Natural killer cell treated with Interleukin-12 subunit alpha and Interleukin-12 subunit beta and Interleukin-15 and Interleukin-18, amount 100 ng/mL, for 72 hours (primary cell): ENCODE data around the gene RXRA. TPM values are rescaled to one million over a fixed set of nuclear protein-coding genes. Genes with fewer than 3 reads are reported as not detected.
"Not testable (repeated sequence)": the region's sequence is repeated elsewhere in the genome, so short reads cannot be mapped to it uniquely, and the experiment has no call there.

Experiments
- ATAC-seq, 2 donors: fragments of 150-1000 bp; cut with Tn5 transposase in 1 of 2; sonication (Bioruptor Pico), chemical (Tn5 transposase) in 1 of 2; 2 replicates each; pipeline ENCODE4 v1.10.0; 2021
- DNase-seq: peaks from one replicate; pipeline ENCODE4 v3.0.0; 2022; ENCODE audit warnings: low spot score
- H3K27ac Mint-ChIP-seq, 2 donors: 1 replicate in 1 of 2; 2 replicates in 1 of 2; pipeline ENCODE4 v1.8.0; 2022; ENCODE audit warnings: mixed read lengths in 2 of 2, mild to moderate bottlenecking in 1 of 2, moderate library complexity in 1 of 2
- H3K27me3 Mint-ChIP-seq, 2 donors: 1 replicate in 1 of 2; 2 replicates in 1 of 2; pipeline ENCODE4 v1.8.0; 2022; ENCODE audit warnings: mixed read lengths in 2 of 2
- H3K36me3 Mint-ChIP-seq: one replicate; pipeline ENCODE4 v1.8.0; 2022; ENCODE audit warnings: mixed read lengths
- H3K4me1 Mint-ChIP-seq, 2 donors: 1 replicate in 1 of 2; 2 replicates in 1 of 2; pipeline ENCODE4 v1.8.0; 2022; ENCODE audit warnings: low read depth in 2 of 2, mixed read lengths in 2 of 2, mild to moderate bottlenecking in 1 of 2
- H3K4me3 Mint-ChIP-seq: one replicate; pipeline ENCODE4 v1.8.0; 2022; ENCODE audit warnings: mixed read lengths
- H3K9me3 Mint-ChIP-seq: 2 replicates; pipeline ENCODE4 v1.8.0; 2022; ENCODE audit warnings: mixed read lengths
- total RNA-seq, 2 donors: library from RNA; stranded (reverse); gene quantifications; one replicate each; pipeline ENCODE4 v1.2.3, GENCODE V29; 2022

The RXRA gene
- total RNA-seq, 2 donors from 2014 or later: 3.8 to 4.9 TPM

DNA sequence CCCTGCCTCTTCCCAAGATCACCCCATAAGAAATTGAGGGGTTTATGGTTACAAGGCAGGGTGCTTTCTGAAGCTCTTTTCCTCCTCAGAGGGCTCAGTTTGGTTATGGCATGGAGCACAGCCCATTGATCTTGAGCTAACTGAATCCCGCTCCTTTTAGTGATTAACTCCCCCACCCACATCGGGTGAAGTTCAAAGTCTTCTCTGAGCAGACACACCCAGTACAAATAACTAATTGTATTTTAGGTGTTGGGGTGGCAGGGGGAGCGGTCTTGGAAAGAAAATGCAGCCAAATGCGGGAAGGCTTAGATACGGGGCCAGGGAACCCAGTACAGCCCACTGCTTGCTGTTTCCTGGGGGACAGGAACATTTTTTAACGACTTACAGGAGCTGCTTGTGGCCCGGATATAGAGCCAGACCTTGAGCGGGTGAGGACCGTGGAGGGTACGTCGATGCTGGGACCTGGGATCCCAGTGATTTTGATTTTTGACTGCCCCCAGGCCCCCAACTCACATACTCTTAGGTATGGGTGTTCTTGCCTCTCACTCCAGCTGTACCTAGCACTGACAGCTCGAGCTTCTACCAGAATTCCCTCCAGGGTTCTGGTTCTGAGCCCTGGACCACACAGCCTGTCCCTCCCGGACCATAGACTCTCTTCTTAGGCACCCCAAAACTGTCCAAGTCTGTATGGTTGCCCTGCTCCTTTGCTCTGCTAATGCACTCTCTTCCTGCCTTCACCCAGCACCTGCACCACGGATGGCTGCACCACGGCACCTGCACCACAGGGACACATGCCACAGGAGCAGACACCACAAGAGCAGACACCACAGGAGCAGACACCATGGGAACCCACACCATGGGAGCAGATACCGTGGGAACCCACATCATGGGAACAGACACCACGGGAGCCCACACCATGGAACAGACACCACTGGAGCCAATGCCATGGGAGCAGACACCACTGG lies 18.3 kb upstream of the RXRA start:
- no peaks in the 10 kb centered on the region for H3K9me3 Mint-ChIP-seq
- no peaks in the 10 kb centered on the region for H3K36me3 Mint-ChIP-seq
- no peak overlapping the region for H3K27ac Mint-ChIP-seq
- no peak overlapping the region for H3K4me3 Mint-ChIP-seq
- peaks cover 0 to 3% of the 10 kb centered on the region in 2 donors for H3K27me3 Mint-ChIP-seq
- DNase-seq (no peak), ATAC-seq (no peak)
- H3K4me1 Mint-ChIP-seq: no peaks in the 10 kb centered on the region

GRCh38 chr9:134308639-134309220 lies 17.5 kb upstream of the RXRA start:
- not testable (repeated sequence) for H3K4me1 Mint-ChIP-seq, H3K9me3 Mint-ChIP-seq, H3K4me3 Mint-ChIP-seq, H3K27me3 Mint-ChIP-seq, H3K27ac Mint-ChIP-seq, H3K36me3 Mint-ChIP-seq, ATAC-seq, DNase-seq

GRCh38 chr9:134313470-134313869 lies 12.8 kb upstream of the RXRA start:
- Mint-ChIP-seq H3K9me3 (no peaks in the 10 kb centered on the region), H3K4me3 (no peak overlapping the region), H3K36me3 (no peaks in the 10 kb centered on the region), H3K27ac (no peak overlapping the region), H3K4me1 (no peaks in the 10 kb centered on the region), H3K27me3 (peaks cover 7 to 11% of the 10 kb centered on the region in 2 donors)
- DNase-seq (no peak), ATAC-seq (peak in 1 of 2 donors; percentile 13)

- DNase-seq (no peak), ATAC-seq (peak; percentile 32 to 34)
- no peaks in the 10 kb centered on the region for H3K36me3 Mint-ChIP-seq
- H3K27ac Mint-ChIP-seq: no peak overlapping the region
- H3K27me3 Mint-ChIP-seq: peaks cover 7 to 11% of the 10 kb centered on the region in 2 donors
- no peak overlapping the region for H3K4me3 Mint-ChIP-seq
- H3K4me1 Mint-ChIP-seq: no peaks in the 10 kb centered on the region
- no peaks in the 10 kb centered on the region for H3K9me3 Mint-ChIP-seq
Measured at GRCh38 chr9:134314039-134314949, 12.0 kb upstream of the RXRA start.

- Mint-ChIP-seq H3K4me1 (no peaks in the 10 kb centered on the region), H3K4me3 (no peak overlapping the region), H3K27me3 (peaks cover 7 to 11% of the 10 kb centered on the region in 2 donors), H3K27ac (no peak overlapping the region), H3K9me3 (no peaks in the 10 kb centered on the region), H3K36me3 (no peaks in the 10 kb centered on the region)
- ATAC-seq (no peak), DNase-seq (no peak)
Measured at GRCh38 chr9:134314950-134315715, 11.1 kb upstream of the RXRA start.

DNA sequence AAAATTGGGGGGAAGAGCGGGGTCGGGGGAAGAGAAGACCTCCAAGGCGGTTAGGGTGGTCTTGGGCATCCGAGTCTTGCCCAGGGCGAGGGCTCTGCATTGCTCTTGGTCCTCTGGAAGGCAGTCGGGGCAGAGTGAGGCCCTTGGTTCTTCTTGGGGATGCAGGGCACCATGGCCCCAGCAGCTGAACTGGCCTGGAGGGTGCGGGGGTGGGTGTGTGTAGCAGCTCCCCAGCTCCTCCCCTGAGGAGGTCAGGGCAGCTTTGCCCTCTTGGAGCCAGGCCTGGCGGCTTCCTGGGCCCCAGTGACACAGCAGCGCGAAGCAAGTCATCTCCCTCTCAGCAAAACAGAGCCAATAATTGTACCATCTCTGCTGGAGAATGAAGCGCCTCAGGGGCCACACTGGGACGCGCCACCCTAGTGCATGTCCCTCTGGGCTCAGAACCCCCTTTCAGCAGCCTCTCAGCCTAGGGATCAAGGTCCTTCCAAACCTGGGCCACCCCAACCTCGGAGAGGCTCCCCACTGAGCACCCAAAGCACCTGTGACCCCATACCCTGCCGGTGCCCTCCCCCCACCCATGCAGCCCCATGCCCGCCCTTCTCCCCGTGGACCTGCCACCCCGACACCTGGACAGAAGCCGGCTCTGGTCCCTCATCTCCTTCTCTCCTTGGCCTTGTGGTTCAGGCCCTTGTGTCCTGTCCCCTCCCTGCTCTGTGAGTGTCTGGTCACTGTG lies 10.4 kb upstream of the RXRA start:
- H3K36me3 Mint-ChIP-seq: no peaks in the 10 kb centered on the region
- H3K27me3 Mint-ChIP-seq: peaks cover 7 to 11% of the 10 kb centered on the region in 2 donors
- DNase-seq (no peak), ATAC-seq (no peak)
- no peak overlapping the region for H3K4me3 Mint-ChIP-seq
- H3K9me3 Mint-ChIP-seq: no peaks in the 10 kb centered on the region
- no peaks in the 10 kb centered on the region for H3K4me1 Mint-ChIP-seq
- H3K27ac Mint-ChIP-seq: no peak overlapping the region

- DNase-seq (no peak), ATAC-seq (no peak)
- peaks cover 7 to 11% of the 10 kb centered on the region in 2 donors for H3K27me3 Mint-ChIP-seq
- H3K9me3 Mint-ChIP-seq: no peaks in the 10 kb centered on the region
- H3K4me1 Mint-ChIP-seq: no peaks in the 10 kb centered on the region
- no peak overlapping the region for H3K4me3 Mint-ChIP-seq
- H3K36me3 Mint-ChIP-seq: no peaks in the 10 kb centered on the region
- H3K27ac Mint-ChIP-seq: no peak overlapping the region
Measured at GRCh38 chr9:134316449-134317160, 9.7 kb upstream of the RXRA start.

DNA sequence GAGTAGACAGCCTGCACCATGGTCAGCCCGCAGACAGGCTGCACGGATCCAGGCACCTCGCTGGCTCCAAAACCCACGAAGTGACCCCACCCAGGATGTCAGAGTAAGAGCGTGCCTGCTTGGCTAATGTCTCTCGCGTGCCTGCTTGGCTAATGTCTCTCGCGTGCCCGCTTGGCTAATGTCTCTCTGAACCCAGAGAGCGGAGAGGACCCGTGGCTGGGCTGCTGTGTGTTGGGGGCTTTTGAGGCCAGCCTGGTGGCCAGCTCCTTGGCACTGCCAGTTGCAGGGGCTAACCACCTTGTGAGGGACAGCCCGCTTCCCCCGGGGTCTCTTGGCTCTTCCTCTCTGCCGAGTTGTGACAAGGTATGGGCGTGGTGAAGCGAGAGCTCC lies 8.9 kb upstream of the RXRA start:
- no peaks in the 10 kb centered on the region for H3K9me3 Mint-ChIP-seq
- ATAC-seq (no peak), DNase-seq (no peak)
- H3K27ac Mint-ChIP-seq: no peak overlapping the region
- no peak overlapping the region for H3K4me3 Mint-ChIP-seq
- H3K36me3 Mint-ChIP-seq: no peaks in the 10 kb centered on the region
- H3K4me1 Mint-ChIP-seq: no peaks in the 10 kb centered on the region
- H3K27me3 Mint-ChIP-seq: peaks cover 7 to 8% of the 10 kb centered on the region in 2 donors

GRCh38 chr9:134317790-134318414 lies 8.4 kb upstream of the RXRA start:
- Mint-ChIP-seq H3K4me3 (no peak overlapping the region), H3K4me1 (no peaks in the 10 kb centered on the region), H3K36me3 (no peaks in the 10 kb centered on the region), H3K27me3 (peaks cover 7 to 8% of the 10 kb centered on the region in 2 donors), H3K27ac (no peak overlapping the region), H3K9me3 (no peaks in the 10 kb centered on the region)
- DNase-seq: no peak
- ATAC-seq: no peak

- peaks cover 4 to 6% of the 10 kb centered on the region in 2 donors for H3K27me3 Mint-ChIP-seq
- no peaks in the 10 kb centered on the region for H3K36me3 Mint-ChIP-seq
- H3K4me1 Mint-ChIP-seq: no peaks in the 10 kb centered on the region
- ATAC-seq (no peak), DNase-seq (no peak)
- H3K9me3 Mint-ChIP-seq: no peaks in the 10 kb centered on the region
- no peak overlapping the region for H3K27ac Mint-ChIP-seq
- no peak overlapping the region for H3K4me3 Mint-ChIP-seq
Measured at GRCh38 chr9:134318481-134318891, 7.8 kb upstream of the RXRA start.

- no peak overlapping the region for H3K27ac Mint-ChIP-seq
- peaks cover 0 to 3% of the 10 kb centered on the region in 2 donors for H3K27me3 Mint-ChIP-seq
- no peaks in the 10 kb centered on the region for H3K9me3 Mint-ChIP-seq
- H3K36me3 Mint-ChIP-seq: no peaks in the 10 kb centered on the region
- ATAC-seq: no peak
- H3K4me3 Mint-ChIP-seq: no peak overlapping the region
- H3K4me1 Mint-ChIP-seq: peaks cover 0 to under 1% of the 10 kb centered on the region in 2 donors
- DNase-seq: no peak
Measured at GRCh38 chr9:134318941-134319305, 7.3 kb upstream of the RXRA start.
